Measurements from ENCODE around the gene DHX58.

DNA sequence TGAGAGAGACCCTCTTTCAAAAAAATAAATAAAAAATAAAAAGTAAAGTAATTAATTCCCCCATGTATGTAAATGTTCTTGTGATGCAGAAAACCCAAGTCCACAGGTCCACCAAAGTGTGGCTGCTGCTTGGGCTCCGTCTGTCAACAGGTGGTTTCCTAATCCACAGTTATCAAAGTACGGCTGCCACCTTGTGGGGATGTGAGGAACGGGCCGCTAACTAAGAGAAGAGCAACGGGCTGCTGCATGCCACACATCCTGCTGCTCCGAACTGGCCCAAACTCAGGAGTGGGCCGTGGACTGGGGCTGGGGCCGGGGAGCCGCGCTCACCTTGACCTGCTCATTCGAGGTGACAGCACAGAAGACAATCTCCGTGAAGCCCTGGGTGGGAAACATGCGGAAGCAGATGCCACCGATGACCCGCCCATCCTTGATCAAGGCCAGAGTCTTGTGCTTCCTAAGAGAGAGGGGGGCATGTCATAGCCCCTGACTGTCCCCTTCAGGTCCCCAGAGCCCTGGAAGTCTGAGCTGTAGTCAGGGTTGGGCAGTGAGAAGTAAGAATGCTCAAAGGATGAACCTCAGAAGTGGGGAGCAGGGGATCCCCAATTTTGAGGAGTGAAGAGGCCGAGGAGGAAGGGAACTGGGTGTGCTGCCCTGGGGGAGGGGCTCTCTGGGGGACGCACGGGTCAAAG, 4.3 kb upstream of the DHX58 start:
- TF ChIP-seq EZH2 (IDR thresholded peaks at IDR 0.05) = no peak
- no peak for TF ChIP-seq POLR2AphosphoS5 (IDR thresholded peaks at IDR 0.05; ENCODE audit: borderline replicate concordance, low read depth, low read length)
- TF ChIP-seq FOXP2 (optimal IDR thresholded peaks at IDR 0.05; ENCODE audit: control extremely low read depth, extremely low read length, insufficient read depth) = no peak

Measured in SK-N-MC (cell line).